Fibroblast of lung (primary cell): ENCODE results near the gene VPS37C. TPM values are rescaled to one million over a fixed set of nuclear protein-coding genes. Genes with fewer than 3 reads are reported as not detected.

Experiments
- DNase-seq, 2 donors: peaks; one replicate each; pipeline versions ENCODE4 v3.0.0 to v3.0.0-alpha.2; 2010; ENCODE audit warnings: low read depth in 2 of 2
- H2AFZ ChIP-seq: 2 replicates; pipeline ENCODE4 v1.5.1; 2012; ENCODE audit warnings: low read length, control low read depth, inconsistent platforms
- H3K27ac ChIP-seq: 2 replicates; pipeline ENCODE4 v1.5.1; 2011; ENCODE audit warnings: low read length, control low read depth; ENCODE audit not compliant: insufficient read depth
- H3K27me3 ChIP-seq: 2 replicates; pipeline ENCODE4 v1.5.1; 2011; ENCODE audit warnings: mild to moderate bottlenecking, low read length; ENCODE audit not compliant: control insufficient read depth, insufficient read depth
- H3K36me3 ChIP-seq: 2 replicates; pipeline ENCODE4 v1.5.1; 2011; ENCODE audit warnings: low read length; ENCODE audit not compliant: control insufficient read depth, insufficient read depth
- H3K4me1 ChIP-seq: 2 replicates; pipeline ENCODE4 v1.5.1; 2011; ENCODE audit warnings: low read length; ENCODE audit not compliant: control insufficient read depth, insufficient read depth; ENCODE audit errors: extremely low read depth
- H3K4me2 ChIP-seq: 2 replicates; pipeline ENCODE4 v1.5.1; 2011; ENCODE audit warnings: low read length, control low read depth; ENCODE audit not compliant: insufficient read depth; ENCODE audit errors: extremely low read depth
- H3K4me3 ChIP-seq, 4 experiments: fragments of 200-600 bp in 1 of 4; sonication (generic) in 1 of 4; replicated peaks in 1 of 4; 2 replicates each; pipeline ENCODE4 v1.5.1; 2011 to 2016; ENCODE audit warnings: low read length in 4 of 4, low read depth in 3 of 4, mild to moderate bottlenecking in 3 of 4, control low read depth in 2 of 4, inconsistent platforms in 1 of 4, mixed read lengths in 1 of 4; ENCODE audit not compliant: insufficient read depth in 1 of 4; ENCODE audit errors: control extremely low read depth in 1 of 4
- H3K79me2 ChIP-seq: 2 replicates; pipeline ENCODE4 v1.5.1; 2012; ENCODE audit warnings: mild to moderate bottlenecking, low read length, inconsistent platforms; ENCODE audit not compliant: control insufficient read depth, insufficient read depth
- H3K9ac ChIP-seq: 2 replicates; pipeline ENCODE4 v1.5.1; 2011; ENCODE audit warnings: mild to moderate bottlenecking, low read length, control low read depth; ENCODE audit not compliant: insufficient read depth
- H3K9me3 ChIP-seq: 2 replicates; pipeline ENCODE4 v1.5.1; 2012; ENCODE audit warnings: low read depth, low read length; ENCODE audit not compliant: control insufficient read depth, insufficient read depth
- H4K20me1 ChIP-seq: 2 replicates; pipeline ENCODE4 v1.5.1; 2011; ENCODE audit warnings: low read length; ENCODE audit not compliant: control insufficient read depth, insufficient read depth; ENCODE audit errors: extremely low read depth
- EZH2 ChIP-seq: IDR thresholded peaks from 2 replicates; pipeline ENCODE4 v1.5.1; 2012; ENCODE audit warnings: low read length, control low read depth, mild to moderate bottlenecking; ENCODE audit errors: missing control alignments
- polyA plus RNA-seq, 2 donors: library from polyadenylated mRNA; depleted of rRNA in 1 of 2; stranded (reverse) in 1 of 2; unstranded in 1 of 2; fragments of >200 nt; gene quantifications; 2 replicates each; pipeline ENCODE4 v1.2.1, GENCODE V29; 2011 to 2012; ENCODE audit warnings: missing spikeins in 1 of 2
- total RNA-seq: library from RNA; depleted of rRNA; stranded (reverse); fragments of >200 nt; gene quantifications from 2 replicates; pipeline ENCODE4 v1.2.1, GENCODE V29; 2014
- TF ChIP-seq, protein P1 (sequence below), 2 donors: IDR thresholded peaks in 1 of 2; conservative IDR thresholded peaks in 1 of 2; 1 replicate in 1 of 2; 2 replicates in 1 of 2; pipeline ENCODE4 v1.5.1; 2011 to 2012; ENCODE audit warnings: low read length in 2 of 2, control low read depth in 1 of 2, inconsistent platforms in 1 of 2, low read depth in 1 of 2, mild to moderate bottlenecking in 1 of 2

VPS37C gene
- total and polyA plus RNA-seq, 2 donors (not counting 1 experiment from before 2014, with no cell fraction given): 7.6 to 9.9 TPM

DNA sequence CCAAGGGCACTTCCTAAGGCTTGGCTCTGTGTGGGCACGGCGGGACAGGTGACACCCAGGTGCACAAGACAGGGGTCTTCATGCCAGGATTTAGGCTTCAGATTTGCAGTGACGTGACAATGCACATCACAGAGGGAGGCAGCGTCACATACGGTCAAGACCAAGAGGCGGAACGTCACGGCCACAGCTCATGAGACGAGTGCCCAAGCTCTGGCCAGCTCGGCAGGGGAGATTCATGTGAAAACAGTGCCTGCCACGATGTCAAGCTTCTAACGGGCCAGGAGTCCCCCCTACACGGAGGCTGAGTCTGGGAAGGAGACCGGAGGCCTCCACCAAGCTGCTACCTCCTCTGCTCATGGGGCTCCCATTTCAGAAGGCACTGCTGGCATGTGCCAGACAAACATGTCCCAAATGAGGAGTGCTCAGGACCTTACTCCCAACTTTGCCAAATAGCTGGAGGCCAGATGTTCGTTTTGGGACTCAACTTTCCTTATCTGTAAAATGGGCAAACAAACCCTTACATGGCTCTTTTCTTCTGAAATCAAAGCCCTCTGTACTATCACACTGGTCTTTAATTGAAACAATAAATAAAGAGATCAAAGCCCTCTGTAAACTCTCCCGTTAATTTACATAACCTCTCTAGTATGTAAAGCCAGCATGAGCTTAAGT lies 16.6 kb downstream of the VPS37C start:
- Histone ChIP-seq H3K36me3 (no peaks in the 10 kb centered on the region), H2AFZ (no peak overlapping the region), H3K9me3 (no peaks in the 10 kb centered on the region), H4K20me1 (peaks cover 2% of the 10 kb centered on the region), H3K79me2 (peaks cover 14% of the 10 kb centered on the region), H3K9ac (no peak overlapping the region), H3K4me3 (no peak overlapping the region), H3K27me3 (no peaks in the 10 kb centered on the region), H3K27ac (no peak overlapping the region), H3K4me1 (peaks cover 6% of the 10 kb centered on the region), H3K4me2 (no peak overlapping the region)
- no peak for DNase-seq
- TF ChIP-seq, protein P1, sequence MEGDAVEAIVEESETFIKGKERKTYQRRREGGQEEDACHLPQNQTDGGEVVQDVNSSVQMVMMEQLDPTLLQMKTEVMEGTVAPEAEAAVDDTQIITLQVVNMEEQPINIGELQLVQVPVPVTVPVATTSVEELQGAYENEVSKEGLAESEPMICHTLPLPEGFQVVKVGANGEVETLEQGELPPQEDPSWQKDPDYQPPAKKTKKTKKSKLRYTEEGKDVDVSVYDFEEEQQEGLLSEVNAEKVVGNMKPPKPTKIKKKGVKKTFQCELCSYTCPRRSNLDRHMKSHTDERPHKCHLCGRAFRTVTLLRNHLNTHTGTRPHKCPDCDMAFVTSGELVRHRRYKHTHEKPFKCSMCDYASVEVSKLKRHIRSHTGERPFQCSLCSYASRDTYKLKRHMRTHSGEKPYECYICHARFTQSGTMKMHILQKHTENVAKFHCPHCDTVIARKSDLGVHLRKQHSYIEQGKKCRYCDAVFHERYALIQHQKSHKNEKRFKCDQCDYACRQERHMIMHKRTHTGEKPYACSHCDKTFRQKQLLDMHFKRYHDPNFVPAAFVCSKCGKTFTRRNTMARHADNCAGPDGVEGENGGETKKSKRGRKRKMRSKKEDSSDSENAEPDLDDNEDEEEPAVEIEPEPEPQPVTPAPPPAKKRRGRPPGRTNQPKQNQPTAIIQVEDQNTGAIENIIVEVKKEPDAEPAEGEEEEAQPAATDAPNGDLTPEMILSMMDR (conservative IDR thresholded peaks at IDR 0.05 in 1 of 2, IDR thresholded peaks at IDR 0.05 in 1 of 2; ENCODE audit: low read depth in 1 of 2, low read length in 2 of 2): no peak
- no peak for TF ChIP-seq EZH2

DNA sequence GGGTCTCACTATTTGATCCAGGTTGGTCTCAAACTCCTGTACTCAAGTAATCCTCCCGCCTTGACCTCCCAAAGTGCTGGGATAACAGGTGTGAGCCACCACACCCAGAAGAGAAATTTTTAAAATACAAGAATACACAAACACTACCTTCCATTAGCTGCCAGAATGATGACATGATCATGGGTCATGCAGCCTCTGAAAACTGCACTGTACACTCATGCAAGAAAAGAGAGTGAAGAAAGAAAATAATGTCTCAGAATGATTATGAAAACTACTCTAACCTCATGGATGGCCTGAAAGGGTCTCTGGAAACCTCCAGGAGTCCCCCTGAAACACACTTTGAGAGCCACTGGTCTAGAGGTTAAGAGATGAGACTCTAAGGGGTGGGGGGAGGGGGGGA lies 18.8 kb downstream of the VPS37C start:
- Histone ChIP-seq H3K4me2 (no peak overlapping the region), H3K27me3 (no peaks in the 10 kb centered on the region), H3K4me1 (peaks cover 13% of the 10 kb centered on the region), H4K20me1 (peaks cover 2% of the 10 kb centered on the region), H3K36me3 (peaks cover 2% of the 10 kb centered on the region), H3K79me2 (peaks cover 12% of the 10 kb centered on the region), H3K27ac (no peak overlapping the region), H3K9me3 (no peaks in the 10 kb centered on the region), H3K9ac (no peak overlapping the region), H3K4me3 (no peak overlapping the region), H2AFZ (no peak overlapping the region)
- TF ChIP-seq, protein P1 (conservative IDR thresholded peaks at IDR 0.05 in 1 of 2, IDR thresholded peaks at IDR 0.05 in 1 of 2; ENCODE audit: low read depth in 1 of 2, low read length in 2 of 2): no peak
- TF ChIP-seq EZH2: no peak
- DNase-seq: no peak

DNA sequence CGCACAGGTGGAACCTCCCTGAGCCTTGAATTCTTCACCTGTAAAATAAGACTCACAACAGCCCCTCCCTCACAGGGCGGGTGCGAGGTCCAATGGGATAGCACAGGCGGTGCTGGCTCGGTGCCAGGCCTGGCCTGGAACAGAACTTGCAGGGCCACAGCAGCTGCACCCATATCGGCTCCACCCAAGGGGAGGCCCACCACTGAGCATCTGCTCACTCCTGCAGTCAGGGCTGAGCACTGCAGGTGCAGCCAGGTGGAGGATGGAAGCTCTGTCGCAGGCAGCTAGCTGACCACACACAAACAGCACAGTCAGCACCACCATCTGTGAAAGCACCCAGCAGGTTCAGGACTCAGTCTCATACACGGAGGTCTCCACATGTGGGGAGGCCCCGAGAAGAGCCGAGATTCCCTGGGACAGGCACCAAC lies 19.6 kb downstream of the VPS37C start:
- Histone ChIP-seq H3K79me2 (peaks cover 12% of the 10 kb centered on the region), H2AFZ (no peak overlapping the region), H3K27me3 (no peaks in the 10 kb centered on the region), H3K9ac (no peak overlapping the region), H3K36me3 (peaks cover 2% of the 10 kb centered on the region), H3K4me3 (no peak overlapping the region), H3K27ac (no peak overlapping the region), H3K9me3 (no peaks in the 10 kb centered on the region), H4K20me1 (peaks cover 2% of the 10 kb centered on the region), H3K4me1 (peaks cover 13% of the 10 kb centered on the region), H3K4me2 (no peak overlapping the region)
- no peak for DNase-seq
- TF ChIP-seq, protein P1 (conservative IDR thresholded peaks at IDR 0.05 in 1 of 2, IDR thresholded peaks at IDR 0.05 in 1 of 2; ENCODE audit: low read depth in 1 of 2, low read length in 2 of 2): no peak
- no peak for TF ChIP-seq EZH2
